AG09319 (cell line): ENCODE results near the gene CENPP.

ENCODE experiments used
- DNase-seq: peaks from one replicate; pipeline ENCODE4 v3.0.0-alpha.2; 2010; ENCODE audit warnings: low read depth; ENCODE audit errors: extremely low read depth
- CTCF ChIP-seq: IDR thresholded peaks from 2 replicates; pipeline ENCODE4 v1.5.1; 2011; ENCODE audit warnings: low read depth, mild to moderate bottlenecking, inconsistent platforms, low read length, moderate library complexity

CENPP gene

GRCh38 chr9:92516521-92516920, 190.8 kb downstream of the CENPP start:
- DNase-seq: no peak
- no peak for TF ChIP-seq CTCF

- no peak for DNase-seq
- TF ChIP-seq CTCF: no peak
Observed at GRCh38 chr9:92517046-92517445, 191.3 kb downstream of the CENPP start.

GRCh38 chr9:92518199-92518598, 192.4 kb downstream of the CENPP start:
- TF ChIP-seq CTCF: no peak
- DNase-seq: no peak

GRCh38 chr9:92520837-92521236, 195.1 kb downstream of the CENPP start:
- no peak for TF ChIP-seq CTCF
- DNase-seq: no peak

- no peak for DNase-seq
- TF ChIP-seq CTCF: no peak
Observed at GRCh38 chr9:92522983-92523970, 197.5 kb downstream of the CENPP start.

GRCh38 chr9:92524881-92525280, 199.1 kb downstream of the CENPP start:
- no peak for TF ChIP-seq CTCF
- DNase-seq: no peak

- no peak for TF ChIP-seq CTCF
- DNase-seq: no peak
Observed at GRCh38 chr9:92525306-92525705, 199.6 kb downstream of the CENPP start.
